Lower lobe of right lung (tissue), 2 donors: ENCODE measurements around the gene NUDT8. TPM values are rescaled to one million over a fixed set of nuclear protein-coding genes. Genes with fewer than 3 reads are reported as not detected.
A peak's percentile ranks its signal among the peaks of the same experiment; 100 is the strongest.

Source experiments
- ATAC-seq, 2 donors: fragments of 200-7000 bp; cut with Tn5 transposase; one replicate each; pipeline ENCODE4 v1.9.1; 2020 to 2022; ENCODE audit warnings: mild to moderate bottlenecking in 2 of 2, moderate library complexity in 2 of 2
- DNase-seq: peaks from one replicate; pipeline ENCODE4 v3.0.0-alpha.2; 2020
- H3K27ac ChIP-seq: fragments of 200-600 bp; one replicate; pipeline ENCODE4 v1.8.0; 2022
- H3K27me3 ChIP-seq: fragments of 200-600 bp; one replicate; pipeline ENCODE4 v1.8.0; 2022; ENCODE audit warnings: low read depth
- H3K36me3 ChIP-seq: fragments of 200-600 bp; one replicate; pipeline ENCODE4 v1.8.0; 2022; ENCODE audit warnings: mild to moderate bottlenecking
- H3K4me1 ChIP-seq: fragments of 200-600 bp; one replicate; pipeline ENCODE4 v1.8.0; 2022
- H3K4me3 ChIP-seq: fragments of 200-600 bp; one replicate; pipeline ENCODE4 v1.8.0; 2022; ENCODE audit warnings: mild to moderate bottlenecking
- H3K9me3 ChIP-seq: fragments of 200-600 bp; one replicate; pipeline ENCODE4 v1.8.0; 2022
- intact Hi-C: fragments of 100-400 bp; cut with DNase I; formaldehyde crosslinking; loops from one replicate; pipeline ENCODE4 v1.11.0; 2022
- total RNA-seq: library from RNA; stranded (reverse); fragmentation: NEBNext Ultra II Directional; extraction: Animal tissue kit (Norgen Biotek cat#: 25700); gene quantifications from one replicate; pipeline ENCODE4 v1.2.1, GENCODE V29; 2021
- TF ChIP-seq, protein P1 (sequence below): fragments of 200-600 bp; IDR thresholded peaks from one replicate; pipeline ENCODE4 v1.8.0; 2022; ENCODE audit warnings: antibody characterized with exemption, mild to moderate bottlenecking
- donor health status: DM: no; HTN: yes; CAD: no; lungs with severe emphysema.

Gene NUDT8
- total RNA-seq, 1 donor from 2014 or later, result 8.8 TPM

DNA sequence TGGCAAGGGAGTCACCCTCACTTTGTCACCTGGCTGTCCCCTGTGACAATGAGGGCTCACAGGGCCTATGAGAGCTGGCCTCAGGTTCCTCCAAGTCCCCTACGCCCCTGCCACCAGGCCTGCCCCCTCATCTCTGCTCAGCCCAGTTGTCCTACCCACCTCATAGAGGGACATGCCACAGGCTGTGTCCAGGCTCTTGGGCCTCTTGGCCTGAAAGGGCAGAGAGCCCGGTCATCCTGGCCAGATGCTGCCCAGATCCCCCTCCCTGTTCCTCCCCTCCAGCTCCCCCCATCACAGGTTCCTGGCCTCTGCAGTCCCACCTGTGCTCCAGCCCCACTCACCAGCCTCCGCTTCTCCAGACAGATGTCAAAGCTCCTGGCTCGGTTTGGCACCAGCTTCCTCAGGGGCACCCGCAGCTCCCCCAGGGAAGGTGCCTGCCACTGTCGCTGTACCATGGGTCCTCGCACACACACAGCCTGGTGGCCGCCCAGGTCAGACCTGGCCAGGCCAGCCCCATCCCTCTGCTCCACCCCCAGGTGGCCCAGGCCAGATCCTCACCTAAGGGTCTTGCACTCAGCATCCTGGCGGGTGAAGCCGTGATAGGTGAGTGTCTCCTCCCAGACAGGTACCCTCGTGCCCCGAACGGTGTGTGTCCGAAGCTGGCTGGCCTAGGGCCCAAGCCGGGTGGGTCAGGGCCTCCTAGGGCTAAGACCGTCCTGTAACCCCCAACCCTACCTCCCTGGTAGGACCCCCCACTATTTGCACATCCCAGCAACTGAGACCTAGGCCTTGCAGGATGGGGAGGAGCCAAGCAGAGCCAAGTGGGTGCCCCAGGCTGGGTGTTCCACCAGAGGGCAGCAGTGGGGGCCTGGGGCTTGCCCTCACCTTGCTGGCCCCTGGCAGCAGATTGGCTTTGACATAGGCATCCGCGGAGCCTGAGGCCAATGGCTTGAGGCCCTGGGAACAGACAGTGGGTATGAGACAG, 14.7 kb downstream of the NUDT8 start:
- peaks cover 32% of the 10 kb centered on the region for H3K36me3 ChIP-seq
- DNase-seq, result peak; percentile 65
- peaks cover 6% of the 10 kb centered on the region for H3K27me3 ChIP-seq
- H3K9me3 ChIP-seq, result no peaks in the 10 kb centered on the region
- peak; percentile 62 to 69 for ATAC-seq
- TF ChIP-seq, protein P1, sequence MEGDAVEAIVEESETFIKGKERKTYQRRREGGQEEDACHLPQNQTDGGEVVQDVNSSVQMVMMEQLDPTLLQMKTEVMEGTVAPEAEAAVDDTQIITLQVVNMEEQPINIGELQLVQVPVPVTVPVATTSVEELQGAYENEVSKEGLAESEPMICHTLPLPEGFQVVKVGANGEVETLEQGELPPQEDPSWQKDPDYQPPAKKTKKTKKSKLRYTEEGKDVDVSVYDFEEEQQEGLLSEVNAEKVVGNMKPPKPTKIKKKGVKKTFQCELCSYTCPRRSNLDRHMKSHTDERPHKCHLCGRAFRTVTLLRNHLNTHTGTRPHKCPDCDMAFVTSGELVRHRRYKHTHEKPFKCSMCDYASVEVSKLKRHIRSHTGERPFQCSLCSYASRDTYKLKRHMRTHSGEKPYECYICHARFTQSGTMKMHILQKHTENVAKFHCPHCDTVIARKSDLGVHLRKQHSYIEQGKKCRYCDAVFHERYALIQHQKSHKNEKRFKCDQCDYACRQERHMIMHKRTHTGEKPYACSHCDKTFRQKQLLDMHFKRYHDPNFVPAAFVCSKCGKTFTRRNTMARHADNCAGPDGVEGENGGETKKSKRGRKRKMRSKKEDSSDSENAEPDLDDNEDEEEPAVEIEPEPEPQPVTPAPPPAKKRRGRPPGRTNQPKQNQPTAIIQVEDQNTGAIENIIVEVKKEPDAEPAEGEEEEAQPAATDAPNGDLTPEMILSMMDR, result peak; percentile 49
- peaks cover 14% of the 10 kb centered on the region for H3K4me1 ChIP-seq
- no peak overlapping the region for H3K4me3 ChIP-seq
- peak overlapping the region; percentile 85 for H3K27ac ChIP-seq
- intact Hi-C loops, result no loop called here

DNA sequence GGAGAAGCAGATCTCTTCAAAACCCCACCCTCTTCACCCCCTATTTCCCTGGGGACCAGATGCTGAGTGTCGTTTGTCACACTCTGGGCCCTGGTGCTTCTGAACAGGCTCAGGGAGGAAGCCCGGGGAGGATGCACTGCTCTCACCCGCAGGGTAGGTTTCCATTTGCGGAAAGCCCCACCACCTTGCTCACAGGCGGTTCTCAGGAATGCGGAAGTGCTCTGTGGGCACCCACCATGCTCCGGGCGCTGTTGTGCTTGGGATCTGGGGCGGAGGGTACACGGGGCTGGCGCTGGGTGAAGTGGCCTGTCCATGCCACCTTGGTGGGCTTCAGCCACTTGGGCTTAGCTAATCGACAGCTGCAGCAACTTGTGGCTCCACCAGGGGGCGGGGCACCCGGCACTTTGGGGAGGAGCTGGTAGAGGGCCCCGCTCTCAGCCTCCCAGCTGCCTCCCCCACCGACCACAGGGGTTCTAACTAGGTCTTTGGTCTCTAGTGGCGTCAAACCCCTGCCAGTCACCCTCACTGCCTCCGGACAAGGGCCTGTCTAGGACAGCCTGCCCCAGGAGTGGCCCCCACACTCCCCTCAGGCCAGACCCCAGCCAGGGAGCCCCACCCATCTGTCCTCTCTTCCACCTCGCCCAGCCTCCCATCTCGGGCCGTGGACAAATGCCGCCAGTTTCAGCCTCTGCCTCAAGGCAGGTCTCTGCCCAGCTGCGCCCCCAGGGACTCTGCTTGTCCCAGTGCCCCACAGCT, 15.6 kb downstream of the NUDT8 start:
- intact Hi-C loops, result no loop called here
- H3K4me3 ChIP-seq, result peak overlapping the region; percentile 58
- H3K27me3 ChIP-seq, result peaks cover 6% of the 10 kb centered on the region
- H3K27ac ChIP-seq, result peak overlapping the region; percentile 85
- peak; percentile 81 to 85 for ATAC-seq
- DNase-seq, result peak; percentile 76
- peaks cover 14% of the 10 kb centered on the region for H3K4me1 ChIP-seq
- TF ChIP-seq, protein P1, result peak; percentile 69
- no peaks in the 10 kb centered on the region for H3K9me3 ChIP-seq
- H3K36me3 ChIP-seq, result peaks cover 40% of the 10 kb centered on the region

DNA sequence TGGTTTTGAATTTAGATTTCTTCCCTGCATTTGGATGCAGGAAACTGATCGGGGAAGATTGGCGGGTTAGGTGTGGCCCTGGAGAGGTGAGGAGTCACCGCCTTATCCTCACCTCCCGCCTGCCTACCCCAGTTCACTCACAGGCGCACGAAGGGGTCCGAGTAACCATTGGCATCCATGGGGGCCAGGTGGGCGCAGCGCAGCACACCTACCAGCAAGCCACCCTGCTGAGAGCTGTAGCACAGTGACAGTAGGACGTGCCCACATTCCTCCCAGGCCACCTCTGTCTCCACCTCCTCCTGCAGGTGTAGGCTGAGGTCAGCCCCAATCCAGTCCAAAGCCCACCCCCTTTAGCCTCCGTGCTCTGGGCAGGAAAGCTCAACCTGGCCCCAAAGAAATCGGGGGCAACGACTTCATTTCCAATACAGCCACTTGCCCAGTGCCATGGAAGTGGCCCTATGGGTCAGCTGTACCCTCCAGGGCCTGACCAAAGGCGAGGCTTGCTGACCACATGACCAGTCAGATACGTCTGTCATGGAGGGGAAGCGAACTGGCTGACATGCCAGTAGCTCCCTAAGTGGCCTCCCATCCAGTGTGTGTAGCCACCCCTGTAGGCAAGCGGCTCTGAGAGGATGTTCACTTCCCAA, 16.3 kb downstream of the NUDT8 start:
- ATAC-seq, result peak; percentile 5 to 12
- H3K27me3 ChIP-seq, result peaks cover 6% of the 10 kb centered on the region
- peaks cover 14% of the 10 kb centered on the region for H3K4me1 ChIP-seq
- H3K9me3 ChIP-seq, result no peaks in the 10 kb centered on the region
- TF ChIP-seq, protein P1, result no peak
- peak overlapping the region; percentile 58 for H3K4me3 ChIP-seq
- H3K36me3 ChIP-seq, result peaks cover 47% of the 10 kb centered on the region
- intact Hi-C loops, result no loop called here
- DNase-seq, result peak; percentile 44
- peak overlapping the region; percentile 85 for H3K27ac ChIP-seq

GRCh38 chr11:67612751-67613150, 17.0 kb downstream of the NUDT8 start:
- ATAC-seq, result no peak
- TF ChIP-seq, protein P1, result no peak
- no peaks in the 10 kb centered on the region for H3K9me3 ChIP-seq
- no peak overlapping the region for H3K27ac ChIP-seq
- H3K27me3 ChIP-seq, result peaks cover 6% of the 10 kb centered on the region
- no peak overlapping the region for H3K4me3 ChIP-seq
- DNase-seq, result peak; percentile 45
- intact Hi-C loops, result no loop called here
- peaks cover 18% of the 10 kb centered on the region for H3K4me1 ChIP-seq
- peaks cover 48% of the 10 kb centered on the region for H3K36me3 ChIP-seq
